GM21529 (cell line): ENCODE measurements around the gene SLCO4A1.

Source experiments
- ATAC-seq: cut with Tn5 transposase; IDR thresholded peaks from one replicate; pipeline ENCODE4 v1.9.1; 2021; ENCODE audit not compliant: unreplicated experiment

Gene SLCO4A1

DNA sequence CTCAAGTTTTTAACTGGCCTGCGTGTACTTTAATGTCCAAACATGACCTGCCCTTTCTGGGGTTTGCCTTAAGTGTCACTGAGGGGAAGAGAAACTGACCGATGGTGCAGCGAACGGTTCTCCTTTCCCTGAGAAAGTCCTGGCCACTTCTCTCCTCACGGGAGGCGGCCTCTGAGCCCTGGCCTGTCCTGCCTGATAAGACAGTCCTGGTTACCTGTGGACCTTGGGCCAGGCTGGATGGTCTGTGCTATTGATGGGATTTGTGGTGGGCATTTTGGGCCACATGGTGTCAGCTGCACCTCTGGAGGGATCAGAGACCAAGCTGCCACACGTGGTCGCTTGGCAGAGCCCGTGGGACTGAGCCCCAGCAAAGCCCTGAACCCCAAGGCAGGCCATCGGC is 54.7 kb downstream of the SLCO4A1 start:
- no peak for ATAC-seq

DNA sequence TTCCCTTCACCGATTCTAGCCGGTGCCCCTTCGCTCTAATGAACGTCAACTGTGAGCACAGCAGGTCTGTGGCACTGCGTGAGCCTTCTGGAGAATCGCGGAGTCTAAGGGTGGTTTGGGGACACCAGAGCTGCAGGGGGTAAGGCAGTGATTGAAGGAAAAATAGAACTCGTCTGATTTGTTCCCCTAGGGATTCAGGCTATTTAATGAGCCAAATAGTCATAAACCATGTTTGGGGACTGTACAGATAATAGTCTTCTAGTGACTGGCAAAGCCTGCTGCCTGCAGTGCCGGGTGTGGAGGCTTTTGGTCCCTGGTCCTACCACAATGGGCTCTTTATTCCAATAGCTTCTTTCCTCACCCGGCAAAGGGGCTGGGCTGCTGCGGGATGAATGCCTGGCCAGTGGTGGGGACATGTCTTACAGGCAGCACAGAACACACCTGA is 55.2 kb downstream of the SLCO4A1 start:
- ATAC-seq = no peak

DNA sequence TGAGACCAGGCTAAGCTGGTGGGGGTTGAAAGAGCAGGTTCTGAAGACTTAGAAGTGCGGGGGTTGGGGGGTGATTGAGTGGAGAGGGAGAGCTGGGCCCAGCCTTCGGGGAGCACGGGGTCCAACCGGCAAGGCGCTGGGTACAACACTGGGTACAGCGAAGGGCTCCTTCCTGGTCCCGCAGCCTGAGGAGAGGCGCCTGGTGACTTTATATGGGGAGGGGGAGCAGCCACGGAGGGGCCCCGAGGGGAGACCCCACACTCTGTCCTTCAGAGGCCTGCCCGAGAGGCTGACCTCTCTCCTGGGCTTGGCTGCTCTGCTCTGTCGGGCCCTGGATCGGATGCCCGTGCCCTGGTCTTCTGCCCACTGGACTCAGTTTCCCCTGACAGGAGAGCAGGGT is 55.9 kb downstream of the SLCO4A1 start:
- ATAC-seq = no peak

DNA sequence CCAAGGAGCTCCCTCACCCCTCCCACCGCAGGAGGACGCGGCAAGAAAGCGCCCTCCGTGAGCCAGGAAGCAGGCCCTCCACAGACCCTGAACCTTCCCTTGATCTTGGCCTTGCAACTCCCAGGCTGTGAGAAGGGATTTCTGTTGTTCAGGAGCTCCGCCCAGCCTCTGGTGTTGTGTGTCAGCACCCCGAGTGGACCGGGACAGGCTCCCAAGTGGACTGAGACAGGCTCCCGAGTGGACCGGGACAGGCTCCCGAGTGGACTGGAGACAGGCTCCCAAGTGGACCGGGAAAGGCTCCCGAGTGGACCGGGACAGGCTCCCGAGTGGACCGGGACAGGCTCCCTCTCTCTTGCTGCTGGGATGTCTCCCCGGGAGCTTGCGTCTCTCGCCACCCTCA is 57.0 kb downstream of the SLCO4A1 start:
- ATAC-seq = no peak

DNA sequence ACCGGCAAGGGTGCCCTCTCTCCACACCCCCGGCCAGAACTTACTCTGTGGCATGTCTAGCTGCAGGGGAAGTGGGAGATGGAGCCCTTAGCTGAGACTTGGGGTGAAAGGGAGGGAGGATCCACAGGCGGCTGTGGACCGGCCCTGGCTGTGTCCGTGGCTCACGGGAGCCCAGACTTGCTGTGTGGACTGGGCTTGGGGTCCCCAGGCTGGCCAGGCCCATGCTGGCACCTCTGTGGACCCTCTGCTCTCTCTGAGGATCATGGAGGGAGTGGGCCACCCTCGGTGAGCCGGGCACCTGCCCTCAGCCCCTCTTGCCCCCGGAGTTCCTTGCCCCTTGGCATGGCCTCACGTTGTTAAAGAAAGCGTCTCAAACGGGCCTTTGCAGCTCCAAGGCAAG is 57.4 kb downstream of the SLCO4A1 start:
- no peak for ATAC-seq

DNA sequence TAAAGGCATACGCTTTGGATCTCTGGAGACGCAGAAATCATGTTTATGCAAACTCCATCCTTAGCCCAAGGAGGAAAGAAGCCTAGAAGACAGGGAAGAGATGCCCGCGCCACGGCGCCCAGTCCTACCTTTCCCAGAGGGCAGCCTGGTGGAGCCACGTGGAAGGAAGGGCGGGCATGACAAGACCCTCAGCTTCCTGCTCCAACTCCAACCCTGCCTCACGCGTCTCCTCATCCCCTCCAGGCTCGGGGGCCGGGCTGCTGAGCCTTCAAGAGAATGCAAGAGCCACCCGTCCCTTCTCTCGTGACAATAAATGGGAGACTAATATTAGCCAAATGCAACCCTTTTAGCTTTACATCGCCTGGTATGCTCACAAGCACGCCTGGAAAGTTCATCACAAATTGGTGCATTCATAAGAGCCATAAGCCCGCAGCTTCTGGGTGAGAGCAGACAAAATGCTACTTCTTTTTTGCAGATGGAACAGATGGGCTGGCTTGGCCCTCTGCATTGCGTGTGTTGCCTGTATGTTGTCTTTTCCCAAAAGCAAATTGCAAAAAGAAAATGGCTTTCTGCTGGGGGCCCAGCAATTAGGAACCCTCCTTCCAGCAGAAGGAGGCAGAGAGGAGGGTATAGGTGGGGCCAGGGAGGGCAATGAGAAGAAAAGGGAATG is 58.1 kb downstream of the SLCO4A1 start:
- ATAC-seq = no peak

DNA sequence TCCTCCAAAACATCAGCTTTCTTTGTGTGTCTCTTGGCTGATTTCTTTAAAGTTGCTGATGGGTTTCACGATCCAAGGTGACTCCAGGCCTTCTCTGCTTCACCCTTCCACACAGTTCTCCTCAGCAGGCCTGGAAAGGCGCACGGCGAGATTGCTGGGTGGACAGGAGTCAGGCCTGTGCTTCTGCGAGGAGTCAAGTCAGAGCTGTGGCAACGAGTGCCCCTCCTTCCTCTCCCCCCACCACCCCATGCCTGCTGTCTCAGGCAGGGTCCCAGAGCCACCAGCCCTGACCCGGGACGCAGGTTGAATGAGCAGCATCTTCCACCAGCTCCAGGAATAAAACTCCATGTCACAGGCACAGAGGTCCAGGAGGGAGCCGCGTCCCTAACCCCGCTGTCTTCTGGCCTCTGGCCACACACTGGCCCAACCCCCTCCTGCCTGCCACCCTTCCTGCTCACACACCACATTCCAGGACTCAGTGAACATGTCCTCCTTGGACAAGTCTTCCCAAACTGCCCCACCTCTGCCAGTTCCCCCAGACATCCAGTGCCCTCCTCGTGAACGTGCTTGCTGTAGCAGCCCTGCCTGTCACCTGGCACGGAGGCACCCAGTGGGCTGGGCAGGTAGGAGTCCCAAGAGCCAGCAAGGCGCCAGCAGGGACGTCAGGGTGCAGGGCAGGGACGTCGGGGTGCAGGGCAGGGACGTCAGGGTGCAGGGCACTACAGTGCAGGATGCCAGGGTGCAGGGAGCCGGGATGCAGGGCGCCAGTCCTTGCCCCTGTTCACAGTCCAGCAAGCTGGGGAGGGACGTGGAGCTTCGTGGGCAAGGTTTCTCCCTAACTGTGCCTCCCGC is 59.1 kb downstream of the SLCO4A1 start:
- ATAC-seq = no peak

DNA sequence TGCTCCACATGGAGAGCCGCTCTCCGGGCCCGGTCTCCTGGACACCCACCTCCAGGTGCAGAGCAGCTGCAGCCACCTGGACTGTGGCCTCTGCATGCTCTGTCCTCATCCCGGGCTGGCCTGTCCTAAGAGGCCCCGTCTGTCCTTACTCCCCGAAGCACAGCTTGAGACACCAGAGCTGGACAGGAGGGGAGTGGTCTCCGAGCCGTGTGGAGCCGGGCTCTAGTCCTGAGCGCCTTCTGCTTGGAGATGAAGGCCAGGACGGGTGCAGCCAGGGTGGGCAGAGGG is 59.7 kb downstream of the SLCO4A1 start:
- no peak for ATAC-seq

DNA sequence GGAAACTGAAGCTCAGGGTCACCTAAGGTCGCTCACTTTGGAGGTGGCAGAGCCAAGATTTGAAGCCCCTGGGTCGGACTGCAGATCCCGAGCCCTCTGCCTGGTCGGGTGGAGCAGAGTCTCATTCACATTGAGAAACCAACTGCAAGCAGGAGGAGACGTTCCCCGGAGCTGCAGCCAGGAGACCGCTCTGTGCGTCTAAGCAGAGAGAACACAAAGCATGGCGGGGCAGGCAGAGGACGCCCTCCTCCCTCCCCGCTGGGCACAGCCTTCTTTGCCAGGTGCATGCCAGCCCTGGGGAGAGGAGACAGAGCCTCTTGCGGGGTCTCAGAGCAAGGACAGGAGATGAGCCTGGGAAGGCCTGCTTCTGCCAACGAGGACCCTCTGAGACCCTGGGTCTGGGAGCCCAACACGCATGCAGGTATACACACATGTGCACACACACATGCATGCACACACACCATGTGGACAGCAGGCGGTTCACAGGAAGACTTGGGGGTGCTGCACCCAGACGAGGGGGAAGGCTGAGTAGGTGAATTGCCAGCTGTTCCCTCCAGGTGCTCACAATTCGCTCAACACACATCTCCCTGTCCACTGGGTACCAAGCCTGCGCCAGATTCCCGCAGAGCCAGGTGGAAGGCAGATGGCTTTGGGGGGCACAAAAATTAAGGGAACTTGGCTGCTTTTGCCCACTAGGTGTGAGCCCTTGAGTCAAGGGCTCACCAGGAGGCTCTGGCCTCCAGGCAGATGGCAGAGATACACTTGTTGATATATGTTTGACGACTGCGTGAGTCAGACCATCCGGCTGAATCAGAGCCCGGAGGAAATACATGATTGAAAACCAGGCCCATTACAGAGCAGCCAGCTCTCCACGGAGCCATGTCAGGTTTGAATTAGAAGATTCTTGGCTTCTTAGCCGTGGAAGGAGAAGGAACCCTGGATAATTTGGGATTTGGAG is 60.9 kb downstream of the SLCO4A1 start:
- no peak for ATAC-seq

DNA sequence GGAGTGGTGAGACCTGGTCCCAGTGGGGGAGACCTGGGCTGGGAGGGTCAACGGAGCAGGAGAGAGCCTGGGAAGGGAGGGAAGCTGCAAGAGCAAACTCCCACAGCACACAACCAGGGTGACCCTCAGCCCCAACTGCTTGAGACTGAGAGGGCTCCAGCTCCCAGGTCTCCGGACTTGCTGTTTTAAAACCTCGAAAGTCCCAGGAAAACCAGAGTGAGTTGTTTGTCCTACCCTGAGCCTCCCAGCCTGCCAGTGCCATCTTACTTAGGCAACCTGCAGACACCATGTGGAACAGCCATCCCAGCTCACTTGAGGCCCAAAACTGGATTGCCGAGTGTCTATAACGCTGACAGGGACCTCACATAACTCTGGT is 61.5 kb downstream of the SLCO4A1 start:
- ATAC-seq = no peak

DNA sequence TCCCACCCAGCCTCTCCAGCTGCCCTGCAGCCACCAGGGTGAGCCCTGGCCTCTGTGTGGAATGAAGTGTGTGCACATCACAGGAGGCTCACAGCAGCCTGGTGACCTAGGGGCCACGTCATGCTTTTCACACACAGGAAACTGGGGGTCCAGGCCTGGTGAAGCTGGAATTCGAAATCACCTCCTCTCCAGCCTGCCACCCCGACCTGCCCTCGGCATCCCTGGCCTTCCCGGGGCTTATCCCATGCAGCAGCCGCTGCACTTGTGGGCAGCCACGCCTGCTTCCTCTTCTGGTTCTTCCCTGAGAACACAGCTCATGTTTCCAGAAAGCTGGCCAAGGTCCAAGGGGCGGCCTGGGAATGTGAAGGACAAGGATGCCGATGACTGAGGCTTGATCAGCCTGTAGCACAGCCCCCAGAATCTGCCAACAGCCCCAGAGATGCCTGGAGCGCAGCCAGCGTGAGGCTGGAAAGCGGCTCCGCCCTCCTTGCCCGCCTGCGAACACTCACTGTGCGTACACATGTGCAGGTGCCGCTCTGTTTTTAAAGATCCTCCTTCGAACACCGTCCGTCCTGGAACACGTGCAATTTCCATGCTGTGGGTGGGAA is 62.1 kb downstream of the SLCO4A1 start:
- no peak for ATAC-seq

DNA sequence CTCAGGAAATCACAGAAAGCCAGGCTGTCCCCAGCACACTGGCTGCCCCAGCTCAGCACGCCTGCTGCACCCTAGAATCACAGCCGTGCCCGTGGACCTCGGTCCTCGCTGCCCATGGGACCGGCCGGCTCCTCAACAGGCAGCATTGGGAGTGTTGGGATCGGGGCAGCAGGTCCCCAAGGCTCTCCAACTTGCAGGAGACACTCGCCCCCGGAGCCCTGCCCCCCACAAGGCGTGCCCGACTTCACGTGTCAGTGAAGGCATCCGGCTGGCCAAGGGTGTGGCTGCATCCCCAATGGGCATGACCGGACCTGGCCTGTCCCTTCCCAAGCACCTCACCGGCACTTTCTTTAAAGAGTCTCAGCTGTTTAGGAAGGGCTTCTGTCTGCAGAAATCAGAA is 63.3 kb downstream of the SLCO4A1 start:
- no peak for ATAC-seq

DNA sequence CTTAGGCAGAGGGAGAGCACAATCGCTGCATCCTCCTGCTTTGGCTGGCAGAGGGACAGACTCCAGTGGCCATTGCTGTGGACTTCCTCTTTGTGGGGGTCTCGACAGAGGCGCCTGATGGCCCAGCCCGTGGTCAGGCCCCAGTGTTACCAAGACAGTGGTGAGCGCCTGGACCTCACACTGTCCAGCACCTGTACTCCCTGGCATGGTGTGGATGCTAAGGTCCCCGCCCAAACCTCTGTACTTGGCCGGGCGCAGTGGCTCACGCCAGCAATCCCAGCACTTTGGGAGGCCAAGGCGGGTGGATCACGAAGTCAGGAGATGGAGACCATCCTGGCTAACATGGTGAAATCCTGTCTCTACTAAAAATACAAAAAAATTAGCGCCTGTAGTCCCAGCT is 64.0 kb downstream of the SLCO4A1 start:
- no peak for ATAC-seq

DNA sequence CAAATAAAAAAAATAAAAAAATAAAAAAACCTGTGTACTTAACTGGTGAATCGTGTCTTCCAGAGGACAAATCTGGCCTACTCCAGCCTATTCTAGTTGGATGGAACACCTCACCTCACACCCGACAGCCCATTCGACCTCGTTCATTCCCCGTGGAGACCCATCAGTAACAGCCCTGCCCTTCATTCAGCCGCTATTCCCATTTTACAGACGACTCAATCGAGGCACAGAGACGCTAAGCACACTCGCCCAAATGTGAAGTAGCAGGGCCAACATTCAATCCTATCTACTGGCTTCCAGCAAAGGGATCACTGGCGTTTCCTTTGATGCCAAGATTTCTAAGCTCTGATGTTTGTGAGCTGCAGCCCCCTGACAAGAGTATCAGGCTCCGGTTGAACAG is 64.6 kb downstream of the SLCO4A1 start:
- ATAC-seq = no peak

DNA sequence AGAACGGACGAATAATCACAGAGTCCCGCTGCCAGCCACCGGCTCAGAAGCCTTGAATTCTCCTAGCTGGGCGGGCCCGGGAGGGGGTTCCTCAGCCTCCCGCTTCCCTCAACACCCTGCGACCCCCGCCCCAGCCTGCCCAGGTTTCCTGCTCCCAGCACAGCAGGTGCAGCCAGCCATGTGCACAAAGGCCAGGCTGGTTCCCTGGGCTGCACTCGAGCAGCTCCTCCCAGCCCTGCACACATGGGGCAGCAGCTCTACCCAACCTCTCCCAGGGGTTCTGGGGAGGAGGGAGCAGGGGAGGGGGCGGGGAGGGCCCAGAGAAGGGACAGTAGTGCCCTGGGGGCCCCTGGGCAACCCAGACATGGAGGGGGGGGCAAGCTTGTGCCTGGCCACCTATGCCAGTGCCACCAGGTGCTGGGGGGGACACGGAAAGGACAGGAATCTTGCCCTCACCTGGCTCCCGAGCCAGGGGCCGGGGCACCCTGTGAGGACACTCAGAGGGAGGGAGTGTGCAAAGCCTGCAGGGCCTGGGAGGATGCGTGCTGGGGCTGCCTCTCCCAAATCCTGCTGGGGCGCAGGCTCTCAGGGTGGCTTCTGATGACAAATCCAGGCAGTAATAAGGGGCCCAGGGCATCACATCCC is 65.1 kb downstream of the SLCO4A1 start:
- ATAC-seq = no peak

DNA sequence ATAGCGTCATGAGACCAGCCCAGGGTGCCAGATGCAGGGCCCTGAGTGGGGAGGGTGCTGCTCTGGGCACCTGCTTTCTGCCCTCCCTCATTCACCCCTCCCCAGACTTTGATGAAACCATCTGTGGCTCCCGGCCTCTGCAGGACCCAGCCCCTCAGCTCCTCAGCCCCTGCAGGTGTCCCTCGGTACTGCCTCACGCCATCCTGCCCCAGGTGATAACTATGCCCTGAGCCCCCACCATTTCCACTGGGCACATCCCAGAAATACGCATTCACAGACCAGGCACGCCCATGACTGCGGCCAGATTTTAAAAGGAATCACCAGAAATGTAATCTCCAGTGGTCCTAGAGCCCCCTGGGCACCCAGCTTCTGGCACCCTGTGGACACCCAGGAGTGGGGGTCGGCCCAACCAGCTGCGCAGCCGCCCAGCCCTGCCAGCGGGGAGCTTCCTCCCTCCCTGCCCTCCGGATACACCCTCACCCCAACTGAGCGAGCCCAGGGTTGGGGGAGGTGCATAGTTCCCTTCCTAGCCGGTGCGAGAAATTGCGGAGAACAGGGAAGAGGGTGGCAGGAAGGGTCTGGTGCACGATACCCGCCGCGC is 65.7 kb downstream of the SLCO4A1 start:
- no peak for ATAC-seq

DNA sequence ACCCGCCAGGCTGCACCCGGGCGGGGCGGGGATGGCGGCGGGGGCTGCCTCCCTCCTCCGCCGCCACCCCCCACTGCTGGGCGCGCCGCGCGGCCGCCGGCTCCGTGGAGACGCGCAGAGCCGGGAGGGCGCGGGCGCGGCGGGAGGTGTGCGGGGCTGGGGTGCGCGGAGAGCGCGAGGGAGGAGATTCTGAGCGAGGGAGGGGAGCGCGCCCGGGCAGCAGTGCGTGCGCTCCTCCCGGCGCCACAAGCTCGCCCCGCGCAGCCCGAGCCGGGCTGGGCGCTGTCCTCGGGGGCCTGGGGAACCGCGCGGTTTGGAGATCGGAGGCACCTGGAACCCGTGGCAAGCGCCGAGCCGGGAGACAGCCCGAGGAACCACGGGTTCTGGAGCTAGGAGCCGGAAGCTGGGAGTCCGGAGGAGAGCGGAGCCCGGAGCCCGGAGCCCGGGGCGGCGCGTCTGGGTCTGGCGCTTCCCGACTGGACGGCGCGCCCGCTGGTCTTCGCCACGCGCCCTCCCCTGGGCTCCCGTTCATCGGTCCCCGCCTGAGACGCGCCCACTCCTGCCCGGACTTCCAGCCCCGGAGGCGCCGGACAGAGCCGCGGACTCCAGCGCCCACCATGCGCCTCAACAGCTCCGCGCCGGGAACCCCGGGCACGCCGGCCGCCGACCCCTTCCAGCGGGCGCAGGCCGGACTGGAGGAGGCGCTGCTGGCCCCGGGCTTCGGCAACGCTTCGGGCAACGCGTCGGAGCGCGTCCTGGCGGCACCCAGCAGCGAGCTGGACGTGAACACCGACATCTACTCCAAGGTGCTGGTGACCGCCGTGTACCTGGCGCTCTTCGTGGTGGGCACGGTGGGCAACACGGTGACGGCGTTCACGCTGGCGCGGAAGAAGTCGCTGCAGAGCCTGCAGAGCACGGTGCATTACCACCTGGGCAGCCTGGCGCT is 66.6 kb downstream of the SLCO4A1 start, which contains the start of gene NTSR1:
NTSR1 (plus strand) TSS at position 246 of the 946 bp plus-strand sequence; CDS start at position 618, 372 bp downstream.
- ATAC-seq = no peak

DNA sequence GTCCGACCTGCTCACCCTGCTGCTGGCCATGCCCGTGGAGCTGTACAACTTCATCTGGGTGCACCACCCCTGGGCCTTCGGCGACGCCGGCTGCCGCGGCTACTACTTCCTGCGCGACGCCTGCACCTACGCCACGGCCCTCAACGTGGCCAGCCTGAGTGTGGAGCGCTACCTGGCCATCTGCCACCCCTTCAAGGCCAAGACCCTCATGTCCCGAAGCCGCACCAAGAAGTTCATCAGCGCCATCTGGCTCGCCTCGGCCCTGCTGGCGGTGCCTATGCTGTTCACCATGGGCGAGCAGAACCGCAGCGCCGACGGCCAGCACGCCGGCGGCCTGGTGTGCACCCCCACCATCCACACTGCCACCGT is 67.2 kb downstream of the SLCO4A1 start:
- ATAC-seq = no peak

DNA sequence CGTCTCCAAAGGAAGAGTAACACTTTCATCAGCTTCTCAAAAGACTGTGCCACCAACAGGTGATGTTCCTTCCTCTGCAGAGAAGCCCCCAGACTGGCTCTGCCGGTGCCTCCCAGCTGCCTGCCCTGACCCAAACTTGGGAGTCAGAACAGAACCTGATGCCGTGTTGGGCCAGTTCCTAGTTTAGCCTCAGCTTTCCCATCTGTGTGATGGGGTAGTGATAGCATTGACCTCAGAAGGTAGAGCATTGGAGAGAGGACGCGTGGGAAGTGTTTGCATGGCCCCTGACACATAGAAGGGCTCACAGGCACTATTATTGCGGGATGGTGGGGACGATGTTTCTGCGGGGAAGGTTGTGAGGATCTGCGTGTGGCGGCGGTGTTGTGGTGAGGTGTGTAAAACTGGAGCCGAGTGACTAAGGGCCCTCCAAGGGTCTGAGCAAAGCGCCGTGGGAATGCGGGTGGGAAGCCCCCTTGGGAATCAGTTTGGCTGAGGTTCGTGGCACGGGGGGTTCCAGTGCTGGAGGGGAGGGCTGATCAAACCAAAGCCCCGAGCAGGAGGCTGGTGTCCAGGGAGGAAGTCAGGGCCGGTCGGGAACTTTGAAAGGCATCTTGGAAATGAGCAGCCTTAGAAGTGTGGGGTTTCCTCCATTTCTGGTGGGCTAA is 68.0 kb downstream of the SLCO4A1 start:
- ATAC-seq = no peak
